ENCODE results near the gene DOCK3. TPM values are rescaled to one million over a fixed set of nuclear protein-coding genes. Genes with fewer than 3 reads are reported as not detected.

The DOCK3 gene
- total RNA-seq, 2 donors from 2014 or later = 7.2 to 9.7 TPM

GRCh38 chr3:51398595-51399310 is 724.0 kb downstream of the DOCK3 start:
- ATAC-seq (replicated peaks in 1 of 2) (no peak), DNase-seq (no peak)
- peaks cover 7 to 16% of the 10 kb centered on the region in 2 donors for H3K36me3 Mint-ChIP-seq (ENCODE audit: insufficient read depth in 2 of 2)
- H3K9me3 Mint-ChIP-seq = no peaks in the 10 kb centered on the region
- H3K27ac Mint-ChIP-seq = peak overlapping the region; percentile 43
- no peaks in the 10 kb centered on the region for H3K27me3 Mint-ChIP-seq (ENCODE audit: low read depth)
- no peak overlapping the region for H3K4me3 Mint-ChIP-seq
- peaks cover 28% of the 10 kb centered on the region for H3K4me1 Mint-ChIP-seq (ENCODE audit: low read depth)

GRCh38 chr3:51400166-51400565 is 725.4 kb downstream of the DOCK3 start:
- Mint-ChIP-seq H3K27ac (no peak overlapping the region), H3K4me3 (no peak overlapping the region), H3K9me3 (no peaks in the 10 kb centered on the region), H3K4me1 (ENCODE audit: low read depth) (peaks cover 14% of the 10 kb centered on the region), H3K27me3 (ENCODE audit: low read depth) (no peaks in the 10 kb centered on the region), H3K36me3 (ENCODE audit: insufficient read depth in 2 of 2) (peaks cover 5 to 6% of the 10 kb centered on the region in 2 donors)
- no peak for DNase-seq
- no peak for ATAC-seq (replicated peaks in 1 of 2)

GRCh38 chr3:51401735-51402134 is 727.0 kb downstream of the DOCK3 start:
- Mint-ChIP-seq H3K36me3 (ENCODE audit: insufficient read depth in 2 of 2) (peaks cover 3 to 5% of the 10 kb centered on the region in 2 donors), H3K27ac (no peak overlapping the region), H3K4me1 (ENCODE audit: low read depth) (peaks cover 9% of the 10 kb centered on the region), H3K27me3 (ENCODE audit: low read depth) (no peaks in the 10 kb centered on the region), H3K4me3 (no peak overlapping the region), H3K9me3 (no peaks in the 10 kb centered on the region)
- ATAC-seq (replicated peaks in 1 of 2) (no peak), DNase-seq (no peak)

DNA sequence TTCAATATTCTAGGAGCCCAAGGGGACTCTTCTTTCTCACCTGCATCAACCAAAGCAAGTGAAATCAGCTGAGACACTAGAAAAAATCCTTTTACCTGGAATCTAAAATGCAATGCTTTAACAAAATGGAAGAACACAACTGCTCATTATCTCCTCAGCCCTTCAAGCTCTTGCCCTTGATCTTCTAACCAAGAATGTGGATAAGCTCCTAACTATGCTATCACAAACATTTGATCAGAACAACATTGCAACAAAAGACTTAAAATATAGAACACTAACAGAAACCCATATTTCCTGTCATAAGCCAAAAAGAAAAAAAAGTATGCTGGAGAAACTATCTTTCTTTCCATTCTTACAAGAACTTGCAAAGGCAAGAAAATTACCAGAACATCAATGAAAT is 728.9 kb downstream of the DOCK3 start:
- DNase-seq = no peak
- Mint-ChIP-seq H3K27me3 (ENCODE audit: low read depth) (no peaks in the 10 kb centered on the region), H3K9me3 (no peaks in the 10 kb centered on the region), H3K27ac (peak overlapping the region; percentile 84), H3K4me1 (ENCODE audit: low read depth) (peaks cover 8% of the 10 kb centered on the region), H3K36me3 (ENCODE audit: insufficient read depth in 2 of 2) (peaks cover 3 to 5% of the 10 kb centered on the region in 2 donors), H3K4me3 (no peak overlapping the region)
- no peak for ATAC-seq (replicated peaks in 1 of 2)

DNA sequence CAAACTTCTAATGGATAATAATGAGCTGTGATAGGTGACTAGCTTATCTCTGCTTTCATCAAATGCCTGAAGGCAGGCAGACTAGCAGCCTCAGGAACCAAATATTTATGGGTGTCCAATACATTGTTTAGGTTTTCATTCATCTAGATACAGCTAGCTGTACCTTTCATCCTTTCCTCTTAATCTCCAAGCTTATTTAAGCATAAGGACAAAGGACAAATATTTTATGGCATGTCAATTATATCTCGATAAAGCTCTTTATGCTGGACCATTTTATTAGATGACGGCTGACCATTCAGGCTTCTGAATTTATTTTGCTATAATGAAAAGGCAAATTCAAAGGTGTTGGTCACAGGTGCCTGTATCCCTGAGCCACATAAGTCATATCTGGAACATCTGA is 733.3 kb downstream of the DOCK3 start:
- Mint-ChIP-seq H3K4me3 (no peak overlapping the region), H3K27me3 (ENCODE audit: low read depth) (no peaks in the 10 kb centered on the region), H3K36me3 (ENCODE audit: insufficient read depth in 2 of 2) (peaks cover 7 to 15% of the 10 kb centered on the region in 2 donors), H3K27ac (peak overlapping the region; percentile 74), H3K4me1 (ENCODE audit: low read depth) (peaks cover 8% of the 10 kb centered on the region), H3K9me3 (no peaks in the 10 kb centered on the region)
- DNase-seq (no peak), ATAC-seq (replicated peaks in 1 of 2) (no peak)

GRCh38 chr3:51408813-51409212 is 734.1 kb downstream of the DOCK3 start:
- Mint-ChIP-seq H3K27ac (no peak overlapping the region), H3K27me3 (ENCODE audit: low read depth) (no peaks in the 10 kb centered on the region), H3K4me1 (ENCODE audit: low read depth) (peaks cover 8% of the 10 kb centered on the region), H3K36me3 (ENCODE audit: insufficient read depth in 2 of 2) (peaks cover 6 to 17% of the 10 kb centered on the region in 2 donors), H3K4me3 (no peak overlapping the region), H3K9me3 (no peaks in the 10 kb centered on the region)
- ATAC-seq (replicated peaks in 1 of 2) = no peak
- no peak for DNase-seq

- Mint-ChIP-seq H3K27me3 (ENCODE audit: low read depth) (no peaks in the 10 kb centered on the region), H3K4me3 (no peak overlapping the region), H3K4me1 (ENCODE audit: low read depth) (no peaks in the 10 kb centered on the region), H3K36me3 (ENCODE audit: insufficient read depth in 2 of 2) (peaks cover 3 to 31% of the 10 kb centered on the region in 2 donors), H3K9me3 (no peaks in the 10 kb centered on the region), H3K27ac (peak overlapping the region; percentile 9)
- no peak for ATAC-seq (replicated peaks in 1 of 2)
- no peak for DNase-seq
Measured at GRCh38 chr3:51422211-51422610, 747.5 kb downstream of the DOCK3 start.

GRCh38 chr3:51426921-51427320 is 752.2 kb downstream of the DOCK3 start:
- no peaks in the 10 kb centered on the region for H3K27me3 Mint-ChIP-seq (ENCODE audit: low read depth)
- no peaks in the 10 kb centered on the region for H3K4me1 Mint-ChIP-seq (ENCODE audit: low read depth)
- no peaks in the 10 kb centered on the region for H3K9me3 Mint-ChIP-seq
- peak overlapping the region; percentile 57 for H3K27ac Mint-ChIP-seq
- DNase-seq (no peak), ATAC-seq (replicated peaks in 1 of 2) (no peak)
- peaks cover 3 to 22% of the 10 kb centered on the region in 2 donors for H3K36me3 Mint-ChIP-seq (ENCODE audit: insufficient read depth in 2 of 2)
- H3K4me3 Mint-ChIP-seq = no peak overlapping the region

GRCh38 chr3:51429138-51429537 is 754.4 kb downstream of the DOCK3 start:
- no peak overlapping the region for H3K4me3 Mint-ChIP-seq
- H3K9me3 Mint-ChIP-seq = no peaks in the 10 kb centered on the region
- DNase-seq (no peak), ATAC-seq (replicated peaks in 1 of 2) (no peak)
- H3K4me1 Mint-ChIP-seq (ENCODE audit: low read depth) = no peaks in the 10 kb centered on the region
- H3K27me3 Mint-ChIP-seq (ENCODE audit: low read depth) = no peaks in the 10 kb centered on the region
- no peak overlapping the region for H3K27ac Mint-ChIP-seq
- H3K36me3 Mint-ChIP-seq (ENCODE audit: insufficient read depth in 2 of 2) = peaks cover 0 to 23% of the 10 kb centered on the region in 2 donors

Other genes with a start within 250 kb of the DOCK3 start
- 1 to 10 TPM; 3.3 to 5.4 TPM for gene CACNA2D2, start 171.3 kb upstream of the DOCK3 start, total RNA-seq
- gene C3orf18, start 107.2 kb upstream of the DOCK3 start, total RNA-seq = 10 to 100 TPM; 22.7 to 32.5 TPM
- gene HEMK1, start 105.4 kb upstream of the DOCK3 start, total RNA-seq = 10 to 100 TPM; 54.5 to 64.6 TPM
- gene CISH, start 63.2 kb upstream of the DOCK3 start, total RNA-seq = 100 to 1,000 TPM; 242 to 271 TPM
- 100 to 1,000 TPM; 116 to 129 TPM for gene MAPKAPK3, start 57.8 kb upstream of the DOCK3 start, total RNA-seq

Data from activated T-cell treated with anti-CD3 and anti-CD28 coated beads, Interleukin-2, amount 50 U/mL, for 72 hours (primary cell).